DOHH2 (cell line): ENCODE results near the gene IGSF9B.

ENCODE experiments used
- H3F3A ChIP-seq: fragments of 200-600 bp; sonication (generic), shearing (Covaris generic); 2 replicates; pipeline ENCODE4 v1.6.0; 2016; ENCODE audit warnings: antibody characterized with exemption, mild to moderate bottlenecking; ENCODE audit not compliant: control insufficient read depth, insufficient read depth
- H3K27ac ChIP-seq: fragments of 200-600 bp; sonication (generic); 2 replicates; pipeline ENCODE4 v1.5.1; 2014; ENCODE audit warnings: low read depth, mild to moderate bottlenecking, low read length, moderate library complexity
- H3K27me3 ChIP-seq: fragments of 200-600 bp; sonication (generic); 2 replicates; pipeline ENCODE4 v1.6.1; 2014; ENCODE audit warnings: mild to moderate bottlenecking, low read length, mixed read lengths; ENCODE audit not compliant: control insufficient read depth
- H3K36me3 ChIP-seq: fragments of 200-600 bp; sonication (generic); 2 replicates; pipeline ENCODE4 v1.6.1; 2014; ENCODE audit warnings: mild to moderate bottlenecking, low read length, moderate library complexity, mixed read lengths; ENCODE audit not compliant: control insufficient read depth
- H3K4me1 ChIP-seq: fragments of 200-600 bp; sonication (generic); 2 replicates; pipeline ENCODE4 v1.6.1; 2014; ENCODE audit warnings: mild to moderate bottlenecking, low read length, mixed read lengths; ENCODE audit not compliant: control insufficient read depth
- H3K4me2 ChIP-seq: fragments of 200-600 bp; sonication (generic); 2 replicates; pipeline ENCODE4 v1.6.0; 2014; ENCODE audit warnings: mild to moderate bottlenecking, low read length, moderate library complexity
- H3K4me3 ChIP-seq: fragments of 200-600 bp; sonication (generic); 2 replicates; pipeline ENCODE4 v1.5.1; 2014; ENCODE audit warnings: mild to moderate bottlenecking, low read length, mixed read lengths
- H3K79me2 ChIP-seq: fragments of 200-600 bp; sonication (generic); 2 replicates; pipeline ENCODE4 v1.6.1; 2014; ENCODE audit warnings: mild to moderate bottlenecking, low read length, mixed read lengths; ENCODE audit not compliant: control insufficient read depth
- H3K9me2 ChIP-seq: fragments of 200-600 bp; sonication (generic); replicated peaks from 2 replicates; pipeline ENCODE4 v1.6.1; 2014; ENCODE audit warnings: mild to moderate bottlenecking, low read length, mixed read lengths; ENCODE audit not compliant: control insufficient read depth
- H3K9me3 ChIP-seq: fragments of 200-600 bp; sonication (generic); 2 replicates; pipeline ENCODE4 v1.6.1; 2014; ENCODE audit warnings: antibody characterized with exemption, low read length, mixed read lengths; ENCODE audit not compliant: control insufficient read depth, insufficient read depth
- H4K20me1 ChIP-seq: fragments of 200-600 bp; sonication (generic); 2 replicates; pipeline ENCODE4 v1.6.0; 2014; ENCODE audit warnings: low read depth, mild to moderate bottlenecking, antibody characterized with exemption, low read length, moderate library complexity; ENCODE audit not compliant: control insufficient read depth, insufficient read depth
- EZH2phosphoT487 ChIP-seq: fragments of 200-600 bp; sonication (generic); IDR thresholded peaks from 2 replicates; pipeline ENCODE4 v1.6.1; 2017; ENCODE audit warnings: borderline replicate concordance, mild to moderate bottlenecking, antibody characterized with exemption, low read length, moderate library complexity, mixed read lengths
- TF ChIP-seq, protein P1 (sequence below): fragments of 200-600 bp; sonication (generic); IDR thresholded peaks from one replicate; pipeline ENCODE4 v1.5.1; 2014; ENCODE audit warnings: antibody characterized with exemption, mild to moderate bottlenecking, low read depth, low read length; ENCODE audit not compliant: poor library complexity, severe bottlenecking

The IGSF9B gene

DNA sequence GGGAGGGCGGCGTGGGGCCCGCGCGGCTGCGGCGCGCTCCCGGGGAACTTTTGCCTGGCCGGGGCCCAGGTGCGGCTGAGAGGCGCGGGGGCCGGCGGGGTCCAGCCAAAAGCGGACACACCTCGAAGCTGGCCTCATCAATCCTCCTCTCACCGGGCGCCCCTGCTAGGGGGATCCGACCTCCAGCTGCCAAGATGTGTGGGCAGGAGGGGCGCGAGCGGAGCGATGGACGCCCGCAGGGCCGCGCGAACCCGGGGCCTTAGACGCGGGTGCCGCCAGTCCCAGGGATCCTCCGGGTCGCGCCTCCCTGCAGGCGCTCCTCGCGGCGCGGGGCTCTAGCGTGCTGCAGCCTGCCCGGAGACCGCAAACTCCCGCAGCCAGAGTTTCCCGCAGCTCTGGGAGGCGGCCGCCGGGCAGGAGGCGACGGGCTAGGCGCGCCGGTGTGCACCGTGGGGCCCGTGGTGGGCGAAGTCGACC is 785 bp downstream of the IGSF9B start:
- no peaks in the 10 kb centered on the region; the same call in 1 of the 2 replicates for H3K27me3 ChIP-seq
- no peak overlapping the region for H3K4me2 ChIP-seq
- no peak overlapping the region for H3K4me3 ChIP-seq

DNA sequence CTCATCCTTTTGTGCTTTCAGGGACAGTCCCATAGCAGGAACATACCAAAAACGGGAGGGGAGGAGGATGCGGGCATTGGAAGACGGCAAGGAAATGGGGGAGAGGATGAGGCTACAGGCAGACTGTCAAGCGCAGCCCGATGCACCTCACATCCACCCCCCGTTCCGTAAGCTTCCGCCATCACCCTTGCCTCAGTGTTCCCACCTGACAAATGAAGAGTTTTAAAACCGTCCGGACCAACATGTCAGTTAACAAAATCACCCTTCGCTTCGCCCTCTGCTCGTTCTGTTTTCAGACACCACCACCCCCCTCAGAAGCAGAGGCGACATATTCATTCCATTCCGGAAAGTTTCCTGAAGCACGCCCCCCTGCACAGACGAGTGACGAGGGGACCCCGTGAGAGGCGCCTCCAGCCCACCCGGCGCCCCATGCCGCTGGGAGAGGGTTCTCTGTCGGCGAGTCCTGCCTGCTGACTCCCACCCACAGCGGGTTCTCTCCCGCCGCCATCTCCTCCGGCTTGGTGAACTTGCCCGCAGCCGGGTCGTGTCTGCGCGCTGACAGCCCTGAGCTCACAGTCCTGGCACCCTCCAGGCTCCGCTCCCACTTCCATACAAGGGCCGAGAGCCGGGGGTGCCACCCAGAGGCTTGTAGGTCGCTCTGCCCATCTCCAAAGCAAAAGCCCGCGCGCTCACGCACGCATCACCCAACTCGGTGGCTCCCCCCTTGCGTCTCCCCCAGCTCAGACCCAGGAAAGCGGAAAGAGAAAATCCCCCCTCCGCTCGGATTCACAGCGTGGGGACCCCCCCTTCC is 1.5 kb downstream of the IGSF9B start:
- Histone ChIP-seq H3K79me2 (no peaks in the 10 kb centered on the region), H3F3A (no peaks in the 10 kb centered on the region), H3K4me1 (no peaks in the 10 kb centered on the region), H3K9me2 (no peaks in the 10 kb centered on the region), H4K20me1 (no peaks in the 10 kb centered on the region), H3K27ac (no peak overlapping the region), H3K9me3 (no peaks in the 10 kb centered on the region), H3K27me3 (no peaks in the 10 kb centered on the region; the same call in 1 of the 2 replicates), H3K36me3 (no peaks in the 10 kb centered on the region), H3K4me2 (no peak overlapping the region), H3K4me3 (no peak overlapping the region)
- TF ChIP-seq, protein P1, sequence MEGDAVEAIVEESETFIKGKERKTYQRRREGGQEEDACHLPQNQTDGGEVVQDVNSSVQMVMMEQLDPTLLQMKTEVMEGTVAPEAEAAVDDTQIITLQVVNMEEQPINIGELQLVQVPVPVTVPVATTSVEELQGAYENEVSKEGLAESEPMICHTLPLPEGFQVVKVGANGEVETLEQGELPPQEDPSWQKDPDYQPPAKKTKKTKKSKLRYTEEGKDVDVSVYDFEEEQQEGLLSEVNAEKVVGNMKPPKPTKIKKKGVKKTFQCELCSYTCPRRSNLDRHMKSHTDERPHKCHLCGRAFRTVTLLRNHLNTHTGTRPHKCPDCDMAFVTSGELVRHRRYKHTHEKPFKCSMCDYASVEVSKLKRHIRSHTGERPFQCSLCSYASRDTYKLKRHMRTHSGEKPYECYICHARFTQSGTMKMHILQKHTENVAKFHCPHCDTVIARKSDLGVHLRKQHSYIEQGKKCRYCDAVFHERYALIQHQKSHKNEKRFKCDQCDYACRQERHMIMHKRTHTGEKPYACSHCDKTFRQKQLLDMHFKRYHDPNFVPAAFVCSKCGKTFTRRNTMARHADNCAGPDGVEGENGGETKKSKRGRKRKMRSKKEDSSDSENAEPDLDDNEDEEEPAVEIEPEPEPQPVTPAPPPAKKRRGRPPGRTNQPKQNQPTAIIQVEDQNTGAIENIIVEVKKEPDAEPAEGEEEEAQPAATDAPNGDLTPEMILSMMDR, result no peak
- TF ChIP-seq EZH2phosphoT487, result no peak

More for the DNA sequence above, 785 bp downstream of the IGSF9B start:
- Histone ChIP-seq H3K27ac (no peak overlapping the region), H3K79me2 (no peaks in the 10 kb centered on the region), H4K20me1 (no peaks in the 10 kb centered on the region), H3K4me1 (no peaks in the 10 kb centered on the region), H3F3A (no peaks in the 10 kb centered on the region), H3K9me2 (no peaks in the 10 kb centered on the region), H3K9me3 (no peaks in the 10 kb centered on the region), H3K36me3 (no peaks in the 10 kb centered on the region)
- TF ChIP-seq, protein P1, result no peak
- TF ChIP-seq EZH2phosphoT487, result no peak

DNA sequence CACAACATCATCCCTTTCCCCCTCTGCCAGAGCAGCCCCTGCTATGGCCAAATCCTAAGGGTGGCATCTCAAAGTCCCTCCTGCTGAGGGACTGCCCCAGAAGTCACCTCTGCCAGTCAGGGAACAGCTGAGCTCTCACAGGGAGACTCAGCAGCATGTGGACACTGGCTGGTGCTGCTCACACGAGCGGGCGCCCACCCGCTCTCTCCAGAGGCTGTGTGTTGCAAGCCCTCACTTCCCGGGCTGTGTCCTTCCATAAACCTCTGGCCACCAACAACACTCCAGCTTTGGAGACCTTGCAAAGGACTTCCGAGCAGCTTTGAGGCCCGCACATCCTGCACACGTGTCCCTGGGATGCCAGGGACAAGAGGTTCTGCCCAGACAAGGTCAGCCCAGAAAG is 2.8 kb downstream of the IGSF9B start:
- Histone ChIP-seq H3K9me3 (no peaks in the 10 kb centered on the region), H3K4me3 (no peak overlapping the region), H3F3A (no peaks in the 10 kb centered on the region), H3K4me1 (no peaks in the 10 kb centered on the region), H3K9me2 (no peaks in the 10 kb centered on the region), H3K27me3 (no peaks in the 10 kb centered on the region; the same call in 1 of the 2 replicates), H3K79me2 (no peaks in the 10 kb centered on the region), H3K27ac (no peak overlapping the region), H3K4me2 (no peak overlapping the region), H4K20me1 (no peaks in the 10 kb centered on the region), H3K36me3 (no peaks in the 10 kb centered on the region)
- TF ChIP-seq, protein P1, result no peak
- TF ChIP-seq EZH2phosphoT487, result no peak
